ENCODE results near the gene ZBTB16. TPM values are rescaled to one million over a fixed set of nuclear protein-coding genes. Genes with fewer than 3 reads are reported as not detected.

Gene ZBTB16
- total RNA-seq, 2 donors from 2014 or later, result 2.0 to 13.7 TPM

- H3K9me3 ChIP-seq, result no peaks in the 10 kb centered on the region
- intact Hi-C loops (cut with DNase I), result no loop called here
- H3K4me3 ChIP-seq, result no peak overlapping the region
- H3K36me3 ChIP-seq, result no peaks in the 10 kb centered on the region
- no peaks in the 10 kb centered on the region for H3K4me1 ChIP-seq
- no peak overlapping the region for H3K9ac ChIP-seq (ENCODE audit: low read depth in 2 of 2, low read length in 2 of 2)
- H3K27me3 ChIP-seq, result no peaks in the 10 kb centered on the region
- TF ChIP-seq CTCF (IDR thresholded peaks at IDR 0.05), result no peak
- DNase-seq, result no peak
- no peak overlapping the region for H3K27ac ChIP-seq
These were observed 41.8 kb upstream of the ZBTB16 start for GRCh38 chr11:114017723-114018122.

- no peak for DNase-seq
- intact Hi-C loops (cut with DNase I), result no loop called here
These were observed 40.5 kb upstream of the ZBTB16 start for GRCh38 chr11:114019046-114019445.

GRCh38 chr11:114019574-114019973, 39.9 kb upstream of the ZBTB16 start:
- no peak for DNase-seq
- Histone ChIP-seq H3K27me3 (no peaks in the 10 kb centered on the region), H3K9ac (ENCODE audit: low read depth in 2 of 2, low read length in 2 of 2) (no peak overlapping the region), H3K27ac (no peak overlapping the region), H3K36me3 (no peaks in the 10 kb centered on the region), H3K4me3 (no peak overlapping the region), H3K9me3 (no peaks in the 10 kb centered on the region), H3K4me1 (no peaks in the 10 kb centered on the region)
- no peak for TF ChIP-seq CTCF (IDR thresholded peaks at IDR 0.05)
- intact Hi-C loops (cut with DNase I), result no loop called here

More at GRCh38 chr11:114019046-114019445, 40.5 kb upstream of the ZBTB16 start:
- Histone ChIP-seq H3K9ac (ENCODE audit: low read depth in 2 of 2, low read length in 2 of 2) (no peak overlapping the region), H3K4me3 (no peak overlapping the region), H3K27me3 (no peaks in the 10 kb centered on the region), H3K27ac (no peak overlapping the region), H3K4me1 (no peaks in the 10 kb centered on the region), H3K9me3 (no peaks in the 10 kb centered on the region), H3K36me3 (no peaks in the 10 kb centered on the region)
- no peak for TF ChIP-seq CTCF (IDR thresholded peaks at IDR 0.05)

- no peaks in the 10 kb centered on the region for H3K36me3 ChIP-seq
- H3K27ac ChIP-seq, result no peak overlapping the region
- no peaks in the 10 kb centered on the region for H3K4me1 ChIP-seq
- H3K27me3 ChIP-seq, result peaks cover 3% of the 10 kb centered on the region
- no peak overlapping the region for H3K4me3 ChIP-seq
- no peaks in the 10 kb centered on the region for H3K9me3 ChIP-seq
- no peak for TF ChIP-seq CTCF (IDR thresholded peaks at IDR 0.05)
- no peak for DNase-seq
- intact Hi-C loops (cut with DNase I), result no loop called here
- no peak overlapping the region for H3K9ac ChIP-seq (ENCODE audit: low read depth in 2 of 2, low read length in 2 of 2)
These were observed 34.1 kb upstream of the ZBTB16 start for GRCh38 chr11:114025329-114025907.

GRCh38 chr11:114026355-114026754, 33.2 kb upstream of the ZBTB16 start:
- H3K27ac ChIP-seq, result no peak overlapping the region
- H3K9ac ChIP-seq (ENCODE audit: low read depth in 2 of 2, low read length in 2 of 2), result no peak overlapping the region
- no peak for DNase-seq
- H3K4me3 ChIP-seq, result no peak overlapping the region
- H3K27me3 ChIP-seq, result peaks cover 3% of the 10 kb centered on the region
- no peaks in the 10 kb centered on the region for H3K9me3 ChIP-seq
- intact Hi-C loops (cut with DNase I), result no loop called here
- no peaks in the 10 kb centered on the region for H3K4me1 ChIP-seq
- no peak for TF ChIP-seq CTCF (IDR thresholded peaks at IDR 0.05)
- H3K36me3 ChIP-seq, result no peaks in the 10 kb centered on the region
